Thyroid gland (tissue), 4 donors: ENCODE measurements around the gene SIRT6. TPM values are rescaled to one million over a fixed set of nuclear protein-coding genes. Genes with fewer than 3 reads are reported as not detected.

ENCODE experiments used
- DNase-seq, 2 donors: peaks; one replicate each; pipeline ENCODE4 v3.0.0-alpha.2; 2019
- H3K27ac ChIP-seq, 3 donors: fragments of 200-600 bp; sonication (generic); 1 replicate in 2 of 3; 2 replicates in 1 of 3; pipeline ENCODE4 v1.5.1; 2016 to 2019; ENCODE audit warnings: mild to moderate bottlenecking in 1 of 3, moderate library complexity in 1 of 3
- H3K27me3 ChIP-seq: fragments of 200-600 bp; sonication (generic); one replicate; pipeline ENCODE4 v1.5.1; 2019
- H3K36me3 ChIP-seq, 2 donors: fragments of 200-600 bp; sonication (generic); one replicate each; pipeline ENCODE4 v1.5.1; 2016 to 2019
- H3K4me1 ChIP-seq, 2 donors: fragments of 200-600 bp; sonication (generic); one replicate each; pipeline ENCODE4 v1.5.1; 2017 to 2019
- H3K4me3 ChIP-seq, 3 donors: fragments of 200-600 bp; sonication (generic); replicated peaks in 1 of 3; 1 replicate in 2 of 3; 2 replicates in 1 of 3; pipeline ENCODE4 v1.5.1; 2016; ENCODE audit warnings: mild to moderate bottlenecking in 1 of 3
- H3K9me3 ChIP-seq: fragments of 200-600 bp; sonication (generic); one replicate; pipeline ENCODE4 v1.5.1; 2017
- CTCF ChIP-seq, 6 experiments: fragments of 200-600 bp in 3 of 6; fragments of 450-650 bp in 3 of 6; sonication (generic) in 3 of 6; IDR thresholded peaks; one replicate each; pipeline ENCODE4 v1.5.1; 2016 to 2019; ENCODE audit warnings: antibody characterized with exemption in 6 of 6, mild to moderate bottlenecking in 2 of 6, inconsistent platforms in 1 of 6, moderate library complexity in 1 of 6
- POLR2A ChIP-seq, 2 donors: fragments of 450-650 bp; IDR thresholded peaks; one replicate each; pipeline ENCODE4 v1.6.1; 2017; ENCODE audit warnings: antibody characterized with exemption in 2 of 2, mild to moderate bottlenecking in 2 of 2, moderate library complexity in 1 of 2
- WGBS, 2 donors: methylation state at CpG; one replicate each; pipeline ENCODE4 v1.1.5; 2017; 5-methylcytosine and 5-hydroxymethylcytosine counted together
- intact Hi-C: fragments of 100-400 bp; cut with DNase I; formaldehyde crosslinking; loops from one replicate; pipeline ENCODE4 v1.15.1; 2023
- total RNA-seq, 4 donors: library from RNA; depleted of rRNA; stranded (reverse); fragments of >200 nt; gene quantifications; one replicate each; pipeline ENCODE4 v1.2.3, GENCODE V29; 2016

Gene SIRT6
- total RNA-seq, 4 donors from 2014 or later = 11.9 to 39.3 (median 20.0) TPM

DNA sequence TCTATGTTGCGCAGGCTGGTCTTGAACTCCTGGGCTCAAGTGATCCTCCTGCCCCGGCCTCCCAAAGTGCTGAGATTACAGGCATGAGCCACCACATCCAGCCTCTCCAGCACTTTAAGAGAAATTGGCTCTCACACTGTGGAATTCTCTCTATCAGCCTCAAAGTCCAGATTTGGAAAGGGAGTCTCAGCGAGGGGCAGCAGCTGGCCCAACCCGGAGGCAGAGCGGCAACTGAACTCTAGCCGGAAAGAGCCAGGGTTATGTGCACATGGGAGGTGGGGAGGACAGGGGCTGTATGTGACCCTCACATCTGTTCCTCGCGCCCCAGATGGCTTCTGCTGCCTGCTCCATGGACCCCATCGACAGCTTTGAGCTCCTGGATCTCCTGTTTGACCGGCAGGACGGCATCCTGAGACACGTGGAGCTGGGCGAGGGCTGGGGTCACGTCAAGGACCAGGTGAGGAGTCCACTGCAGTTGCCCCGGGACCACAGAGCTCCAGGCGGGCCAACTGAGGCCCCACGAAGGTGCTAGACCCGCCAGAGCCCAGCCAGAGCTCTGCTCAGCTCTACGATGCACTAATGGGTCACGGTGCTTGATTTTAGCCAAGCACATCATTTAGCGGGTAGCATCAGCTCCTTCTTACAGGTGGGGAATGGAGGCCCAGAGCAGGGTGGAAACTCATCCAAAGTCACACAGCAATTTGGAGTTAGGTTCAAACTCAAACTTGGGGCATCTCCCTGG, 27.6 kb downstream of the SIRT6 start:
- 71 to 72% methylated on average over 19 to 21 of the region's 21 CpGs for WGBS, 2 donors
- H3K27me3 ChIP-seq = no peaks in the 10 kb centered on the region
- intact Hi-C loops = no loop called here
- H3K4me1 ChIP-seq = peaks cover 0 to 3% of the 10 kb centered on the region in 2 donors
- H3K36me3 ChIP-seq = no peaks in the 10 kb centered on the region
- no peaks in the 10 kb centered on the region for H3K9me3 ChIP-seq
- no peak overlapping the region for H3K27ac ChIP-seq
- no peak for DNase-seq
- H3K4me3 ChIP-seq = no peak overlapping the region
- TF ChIP-seq CTCF (IDR thresholded peaks at IDR 0.05) (no peak), POLR2A (IDR thresholded peaks at IDR 0.05) (no peak)

- no peak for DNase-seq
- intact Hi-C loops = no loop called here
- TF ChIP-seq CTCF (IDR thresholded peaks at IDR 0.05) (no peak), POLR2A (IDR thresholded peaks at IDR 0.05) (no peak)
- Histone ChIP-seq H3K4me3 (no peak overlapping the region), H3K9me3 (no peaks in the 10 kb centered on the region), H3K27me3 (no peaks in the 10 kb centered on the region), H3K4me1 (peaks cover 0 to 7% of the 10 kb centered on the region in 2 donors), H3K27ac (no peak overlapping the region), H3K36me3 (no peaks in the 10 kb centered on the region)
- 78 to 82% methylated on average over 10 of the region's 10 CpGs for WGBS, 2 donors
Measured at GRCh38 chr19:4152241-4152998, 29.9 kb downstream of the SIRT6 start.

DNA sequence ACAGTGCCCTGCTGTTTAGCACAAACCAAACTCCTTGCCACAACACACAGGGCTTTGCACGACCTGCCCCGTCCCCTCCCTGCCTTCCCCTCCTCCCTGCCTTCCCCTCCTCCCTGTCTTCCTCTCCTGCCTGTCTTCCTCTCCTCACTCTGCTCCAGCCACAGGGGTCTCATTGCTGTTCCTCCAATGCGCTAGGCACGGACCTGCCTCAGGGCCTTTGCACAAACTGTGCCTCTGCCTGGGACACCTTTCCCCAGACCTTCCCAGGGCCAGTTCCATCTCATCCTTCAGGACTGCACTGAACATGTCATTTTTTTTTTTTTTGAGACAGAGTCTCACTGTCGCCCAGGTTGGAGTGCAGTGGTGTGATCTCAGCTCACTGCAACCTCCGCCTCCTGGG, 30.7 kb downstream of the SIRT6 start:
- peaks cover 0 to 7% of the 10 kb centered on the region in 2 donors for H3K4me1 ChIP-seq
- no peaks in the 10 kb centered on the region for H3K36me3 ChIP-seq
- no peak overlapping the region for H3K27ac ChIP-seq
- H3K27me3 ChIP-seq = no peaks in the 10 kb centered on the region
- no peak overlapping the region for H3K4me3 ChIP-seq
- no peaks in the 10 kb centered on the region for H3K9me3 ChIP-seq
- WGBS, 2 donors = 64 to 69% methylated on average over 6 of the region's 6 CpGs
- no peak for DNase-seq
- no peak for TF ChIP-seq POLR2A (IDR thresholded peaks at IDR 0.05)
- no peak for TF ChIP-seq CTCF (IDR thresholded peaks at IDR 0.05)
- intact Hi-C loops = no loop called here

DNA sequence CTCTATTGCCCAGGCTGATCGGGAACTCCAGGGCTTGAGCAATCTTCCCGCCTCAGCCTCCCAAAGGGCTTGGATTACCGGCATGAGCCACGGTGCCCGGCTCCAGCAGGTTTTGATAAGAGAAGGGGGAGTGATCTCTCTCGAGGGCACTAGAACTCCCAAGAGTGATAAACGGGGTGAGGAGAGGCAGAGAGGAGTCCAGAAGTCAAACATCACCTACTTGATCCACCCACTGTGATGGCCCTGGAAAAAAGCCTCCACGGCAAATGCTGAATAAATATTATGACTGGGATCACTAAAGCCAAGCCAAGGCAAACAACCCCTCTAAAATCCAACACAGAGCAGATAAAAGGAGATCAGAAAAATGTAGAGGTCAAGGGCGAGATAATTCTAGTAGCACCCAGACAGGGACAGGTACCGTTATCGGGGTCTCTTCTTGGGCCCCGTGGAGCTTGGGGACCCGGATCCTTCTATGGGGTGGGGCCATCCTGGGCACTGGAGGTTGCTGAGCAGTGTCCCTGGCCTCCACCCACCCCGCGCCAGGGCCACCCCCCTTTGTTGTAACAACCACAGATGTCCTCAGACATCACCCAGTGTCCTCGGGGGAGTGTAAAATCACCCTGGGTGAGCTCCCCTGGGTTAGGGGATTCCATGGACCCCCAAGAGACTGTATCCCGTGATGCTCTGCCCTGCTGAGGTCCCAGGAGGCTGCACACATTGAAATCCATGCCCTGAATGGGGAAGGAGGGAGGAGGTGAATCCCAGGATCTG, 32.7 kb downstream of the SIRT6 start:
- Histone ChIP-seq H3K27ac (no peak overlapping the region), H3K4me3 (no peak overlapping the region), H3K9me3 (no peaks in the 10 kb centered on the region), H3K36me3 (no peaks in the 10 kb centered on the region), H3K4me1 (peaks cover 0 to 7% of the 10 kb centered on the region in 2 donors), H3K27me3 (no peaks in the 10 kb centered on the region)
- DNase-seq = peak; percentile 7 to 17
- TF ChIP-seq CTCF (IDR thresholded peaks at IDR 0.05) (no peak), POLR2A (IDR thresholded peaks at IDR 0.05) (no peak)
- intact Hi-C loops = no loop called here
- 40% methylated on average over 13 to 16 of the region's 17 CpGs for WGBS, 2 donors
